OCI-LY1 (cell line): ENCODE data around the gene COL9A2.

ENCODE experiments used
- CTCF ChIP-seq: fragments of 200-600 bp; sonication (generic), shearing (Covaris generic); IDR thresholded peaks from 2 replicates; pipeline ENCODE4 v1.5.1; 2017; ENCODE audit warnings: mild to moderate bottlenecking, antibody characterized with exemption, low read length, moderate library complexity, mixed read lengths
- EZH2 ChIP-seq: fragments of 200-600 bp; sonication (generic), shearing (Covaris generic); IDR thresholded peaks from 2 replicates; pipeline ENCODE4 v1.8.0; 2017; ENCODE audit warnings: borderline replicate concordance, mixed run types, mild to moderate bottlenecking, antibody characterized with exemption, low read length, moderate library complexity, mixed read lengths

- no peak for TF ChIP-seq CTCF
- TF ChIP-seq EZH2 = no peak
Observed at GRCh38 chr1:40301541-40302299, 15.4 kb downstream of the COL9A2 start.
